Upper lobe of left lung (tissue), 6 donors: ENCODE data around the gene TMEM178B. TPM values are rescaled to one million over a fixed set of nuclear protein-coding genes. Genes with fewer than 3 reads are reported as not detected.

Source experiments
- ATAC-seq, 2 donors: fragments of 200-7000 bp; cut with Tn5 transposase; one replicate each; pipeline ENCODE4 v1.9.1; 2022; ENCODE audit warnings: mild to moderate bottlenecking in 2 of 2, moderate library complexity in 2 of 2; ENCODE audit not compliant: low FRiP score in 2 of 2
- DNase-seq, 2 donors: peaks; one replicate each; pipeline ENCODE4 v3.0.0-alpha.2; 2019 to 2020
- H3K27ac ChIP-seq, 4 donors: fragments of 200-600 bp; sonication (generic); one replicate each; pipeline ENCODE4 v1.5.1; 2016 to 2019
- H3K27me3 ChIP-seq, 4 donors: fragments of 200-600 bp; sonication (generic); one replicate each; pipeline ENCODE4 v1.5.1; 2017 to 2019
- H3K36me3 ChIP-seq, 4 donors: fragments of 200-600 bp; sonication (generic); one replicate each; pipeline ENCODE4 v1.5.1; 2016 to 2019
- H3K4me1 ChIP-seq, 4 donors: fragments of 200-600 bp; sonication (generic); one replicate each; pipeline ENCODE4 v1.5.1; 2018 to 2019
- H3K4me3 ChIP-seq, 4 donors: fragments of 200-600 bp; sonication (generic); one replicate each; pipeline ENCODE4 v1.5.1; 2017 to 2019; ENCODE audit warnings: mild to moderate bottlenecking in 2 of 4, moderate library complexity in 1 of 4
- H3K9me3 ChIP-seq, 4 donors: fragments of 200-600 bp; sonication (generic); one replicate each; pipeline ENCODE4 v1.5.1; 2018 to 2019
- CTCF ChIP-seq, 6 experiments: fragments of 450-650 bp in 4 of 6; fragments of 200-600 bp in 2 of 6; sonication (generic) in 2 of 6; IDR thresholded peaks; one replicate each; pipeline ENCODE4 v1.5.1; 2016 to 2019; ENCODE audit warnings: antibody characterized with exemption in 6 of 6
- EP300 ChIP-seq, 4 donors: sonication (generic); formaldehyde crosslinking; IDR thresholded peaks; one replicate each; pipeline ENCODE4 v1.5.1; 2017; ENCODE audit warnings: antibody characterized with exemption in 4 of 4, control low read depth in 2 of 4
- POLR2A ChIP-seq, 4 donors: fragments of 450-650 bp; IDR thresholded peaks; one replicate each; pipeline ENCODE4 v1.5.1; 2016 to 2017; ENCODE audit warnings: antibody characterized with exemption in 4 of 4, mild to moderate bottlenecking in 2 of 4
- POLR2AphosphoS5 ChIP-seq, 2 donors: sonication (generic); formaldehyde crosslinking; IDR thresholded peaks; one replicate each; pipeline ENCODE4 v1.5.1; 2017; ENCODE audit warnings: antibody characterized with exemption in 2 of 2
- WGBS, 2 donors: methylation state at CpG; one replicate each; pipeline ENCODE4 v1.1.5; 2017 to 2018; 5-methylcytosine and 5-hydroxymethylcytosine counted together
- total RNA-seq, 6 donors: library from RNA; depleted of rRNA in 4 of 6; stranded (reverse); fragments of >200 nt in 4 of 6; gene quantifications; one replicate each; pipeline versions ENCODE4 v1.1.0 to v1.2.1, GENCODE V29; 2016 to 2021
- donor health status: DM: no; HTN: no; CAD: no; lungs with moderate emphysema.
- donor health status: DM: no; HTN: yes; CAD: no; lungs with severe emphysema.

TMEM178B gene
- total RNA-seq, 6 donors from 2014 or later: under 0.01 to 1.4 (median 0.32) TPM

- no peak overlapping the region for H3K4me3 ChIP-seq
- no peak for TF ChIP-seq EP300 (IDR thresholded peaks at IDR 0.05)
- no peak for TF ChIP-seq POLR2A (IDR thresholded peaks at IDR 0.05)
- no peak for TF ChIP-seq CTCF (IDR thresholded peaks at IDR 0.05)
- H3K27me3 ChIP-seq: no peaks in the 10 kb centered on the region
- no peak overlapping the region for H3K27ac ChIP-seq
- 87 to 89% methylated on average over 3 of the region's 3 CpGs for WGBS, 2 donors
- no peaks in the 10 kb centered on the region for H3K4me1 ChIP-seq
- no peak for ATAC-seq
- no peaks in the 10 kb centered on the region for H3K9me3 ChIP-seq
- no peak for DNase-seq
- H3K36me3 ChIP-seq: no peaks in the 10 kb centered on the region
Observed at GRCh38 chr7:141486959-141487358, 413.1 kb downstream of the TMEM178B start.

- ATAC-seq (no peak), DNase-seq (no peak)
- Histone ChIP-seq H3K27ac (no peak overlapping the region), H3K27me3 (no peaks in the 10 kb centered on the region), H3K4me3 (no peak overlapping the region), H3K36me3 (no peaks in the 10 kb centered on the region), H3K9me3 (no peaks in the 10 kb centered on the region), H3K4me1 (no peaks in the 10 kb centered on the region)
- whole genome bisulfite sequencing, 2 donors: 72 to 81% methylated on average over 2 of the region's 2 CpGs
- no peak for TF ChIP-seq POLR2A (IDR thresholded peaks at IDR 0.05)
- no peak for TF ChIP-seq EP300 (IDR thresholded peaks at IDR 0.05)
- no peak for TF ChIP-seq CTCF (IDR thresholded peaks at IDR 0.05)
- no peak for TF ChIP-seq POLR2AphosphoS5 (IDR thresholded peaks at IDR 0.05)
Observed at GRCh38 chr7:141490474-141490873, 416.6 kb downstream of the TMEM178B start.

GRCh38 chr7:141495057-141495456 lies 421.2 kb downstream of the TMEM178B start:
- Histone ChIP-seq H3K4me1 (no peaks in the 10 kb centered on the region), H3K27ac (no peak overlapping the region), H3K4me3 (no peak overlapping the region), H3K9me3 (no peaks in the 10 kb centered on the region), H3K27me3 (no peaks in the 10 kb centered on the region), H3K36me3 (no peaks in the 10 kb centered on the region)
- TF ChIP-seq POLR2AphosphoS5 (IDR thresholded peaks at IDR 0.05) (no peak), POLR2A (IDR thresholded peaks at IDR 0.05) (no peak), CTCF (IDR thresholded peaks at IDR 0.05) (no peak), EP300 (IDR thresholded peaks at IDR 0.05) (no peak)
- no peak for DNase-seq
- 88 to 94% methylated on average over 1 of the region's 1 CpG for WGBS, 2 donors
- ATAC-seq: no peak

- TF ChIP-seq CTCF (IDR thresholded peaks at IDR 0.05) (no peak), POLR2A (IDR thresholded peaks at IDR 0.05) (no peak), EP300 (IDR thresholded peaks at IDR 0.05) (no peak), POLR2AphosphoS5 (IDR thresholded peaks at IDR 0.05) (no peak)
- Histone ChIP-seq H3K36me3 (no peaks in the 10 kb centered on the region), H3K4me3 (no peak overlapping the region), H3K4me1 (no peaks in the 10 kb centered on the region), H3K9me3 (no peaks in the 10 kb centered on the region), H3K27me3 (no peaks in the 10 kb centered on the region), H3K27ac (no peak overlapping the region)
- 80 to 81% methylated on average over 5 of the region's 5 CpGs for WGBS, 2 donors
- DNase-seq (no peak), ATAC-seq (no peak)
Observed at GRCh38 chr7:141497391-141497790, 423.5 kb downstream of the TMEM178B start.

GRCh38 chr7:141500608-141501007 lies 426.7 kb downstream of the TMEM178B start:
- Histone ChIP-seq H3K4me3 (no peak overlapping the region), H3K27me3 (no peaks in the 10 kb centered on the region), H3K9me3 (no peaks in the 10 kb centered on the region), H3K36me3 (no peaks in the 10 kb centered on the region), H3K4me1 (no peaks in the 10 kb centered on the region), H3K27ac (no peak overlapping the region)
- TF ChIP-seq POLR2A (IDR thresholded peaks at IDR 0.05) (no peak), POLR2AphosphoS5 (IDR thresholded peaks at IDR 0.05) (no peak), CTCF (IDR thresholded peaks at IDR 0.05) (no peak), EP300 (IDR thresholded peaks at IDR 0.05) (no peak)
- 77 to 89% methylated on average over 3 of the region's 3 CpGs for WGBS, 2 donors
- DNase-seq (no peak), ATAC-seq (no peak)
